ENCODE data around the gene SLC22A3. TPM values are rescaled to one million over a fixed set of nuclear protein-coding genes. Genes with fewer than 3 reads are reported as not detected.
"Not testable (repeated sequence)": the region's sequence is repeated elsewhere in the genome, so short reads cannot be mapped to it uniquely, and the experiment has no call there.

The SLC22A3 gene
- 1.2 TPM for total RNA-seq
- long read RNA-seq, partial matches to known transcripts: 0 of 1 reads
- long read RNA-seq, other reads (novel, unspliced or antisense): 0 of 1 reads

- DNase-seq (peak; percentile 58), ATAC-seq (ENCODE audit: poor library complexity) (peak; percentile 76)
- intact Hi-C loops (cut with DNase I): no loop called here
Observed at GRCh38 chr6:160348223-160349019, at the start of gene SLC22A3. SLC22A3 (plus strand) TSS chr6:160348378; CDS start chr6:160348420, 42 bp downstream.

DNA sequence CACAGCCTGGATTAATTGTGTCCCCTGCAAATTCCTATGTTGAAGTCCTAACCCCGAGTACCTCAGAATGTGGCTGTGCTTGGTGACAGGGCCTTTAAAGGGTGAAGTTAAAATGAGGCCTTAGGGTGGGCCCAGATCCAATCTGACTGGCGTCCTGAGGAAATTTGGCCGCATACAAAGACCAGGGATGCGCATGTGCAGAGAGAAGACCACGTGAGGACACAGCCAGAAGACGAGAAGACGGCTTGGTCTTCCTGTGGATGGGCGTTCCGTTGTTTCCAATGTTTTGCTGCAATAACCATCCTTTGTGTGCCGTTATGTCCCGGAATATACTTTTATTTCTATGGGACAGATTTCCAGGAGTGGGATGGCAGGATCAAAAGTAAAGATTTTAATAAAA is 48.6 kb upstream of the SLC22A3 start:
- ATAC-seq (ENCODE audit: poor library complexity) (no peak), DNase-seq (no peak)
- intact Hi-C loops (cut with DNase I): no loop called here

GRCh38 chr6:160300076-160300695 is 48.0 kb upstream of the SLC22A3 start:
- intact Hi-C loops (cut with DNase I): no loop called here
- ATAC-seq (ENCODE audit: poor library complexity) (peak; percentile 25), DNase-seq (no peak)

DNA sequence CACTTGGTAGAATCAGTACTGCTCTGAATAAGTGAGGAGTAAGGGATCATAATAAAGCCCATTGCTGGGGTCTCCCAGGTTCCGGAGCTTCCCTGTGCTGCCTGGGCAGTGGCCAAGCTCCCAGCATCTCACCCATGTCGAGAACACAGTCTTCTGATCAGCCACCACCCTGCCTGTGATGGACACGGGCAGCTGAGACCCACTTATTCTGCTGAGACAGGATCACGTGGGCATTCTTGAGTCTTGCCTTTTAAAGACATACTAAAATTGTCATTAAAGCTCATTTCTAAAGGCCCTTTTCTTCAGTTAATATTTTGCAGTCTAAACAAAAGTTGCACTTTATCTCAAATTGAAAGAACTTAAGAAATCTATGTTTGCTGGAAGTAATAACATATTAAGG is 46.8 kb upstream of the SLC22A3 start:
- intact Hi-C loops (cut with DNase I): no loop called here
- DNase-seq (no peak), ATAC-seq (ENCODE audit: poor library complexity) (no peak)

DNA sequence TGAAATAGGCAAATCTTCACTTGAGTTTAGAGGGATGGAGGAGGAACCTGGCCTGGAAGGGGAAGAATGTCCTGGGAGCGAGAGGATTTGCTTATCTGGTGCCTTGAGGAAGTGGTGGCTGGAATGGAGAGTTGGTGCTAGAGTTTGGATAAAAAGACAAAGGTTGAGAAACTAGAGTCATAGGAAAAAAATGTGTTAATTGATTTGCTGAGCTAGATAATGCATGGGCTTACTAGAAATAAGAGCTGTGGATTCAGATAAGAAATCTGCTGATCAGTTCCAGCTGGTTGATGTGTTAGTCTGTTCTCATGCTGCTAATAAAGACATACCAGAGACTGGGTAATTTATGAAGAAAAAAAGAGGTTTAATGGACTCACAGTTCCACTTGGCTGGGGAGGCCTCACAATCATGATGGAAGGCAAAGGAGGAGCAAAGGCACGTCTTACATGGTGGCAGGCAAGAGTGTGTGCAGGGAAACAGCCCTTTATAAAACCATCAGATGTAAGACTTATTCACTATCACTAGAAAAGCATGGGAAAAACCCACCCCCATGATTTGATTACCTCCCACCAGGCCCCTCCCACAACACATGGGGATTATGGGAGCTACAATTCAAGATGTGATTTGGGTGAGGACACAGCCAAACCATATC is 45.6 kb upstream of the SLC22A3 start:
- ATAC-seq (ENCODE audit: poor library complexity); intact Hi-C loops (cut with DNase I); DNase-seq: not testable (repeated sequence)

- intact Hi-C loops (cut with DNase I): no loop called here
- DNase-seq (no peak), ATAC-seq (ENCODE audit: poor library complexity) (no peak)
Observed at GRCh38 chr6:160303806-160304205, 44.4 kb upstream of the SLC22A3 start.

- no peak for ATAC-seq (ENCODE audit: poor library complexity)
- intact Hi-C loops (cut with DNase I): no loop called here
- DNase-seq: no peak
Observed at GRCh38 chr6:160305926-160306713, 42.1 kb upstream of the SLC22A3 start.

GRCh38 chr6:160309718-160310117 is 38.5 kb upstream of the SLC22A3 start:
- ATAC-seq (ENCODE audit: poor library complexity) (no peak), DNase-seq (no peak)
- intact Hi-C loops (cut with DNase I): no loop called here

DNA sequence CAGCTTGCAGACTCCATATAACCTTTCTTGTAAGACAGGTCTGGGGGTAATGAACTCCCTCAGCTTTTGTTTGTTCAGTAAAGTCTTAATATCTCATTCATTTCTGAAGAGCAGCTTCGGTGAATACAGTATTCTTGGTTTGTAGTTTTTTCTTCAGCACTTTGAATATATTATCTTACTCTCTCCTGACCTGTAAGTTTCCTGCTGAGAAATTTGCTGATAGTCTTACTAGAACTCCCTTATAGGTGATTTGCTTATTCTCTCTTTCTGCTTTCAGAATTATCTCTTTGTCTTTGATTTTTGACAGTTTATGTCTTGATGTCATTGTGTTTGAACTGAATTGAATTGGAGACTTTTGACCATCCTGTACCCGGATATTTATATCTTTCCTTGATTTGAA is 35.3 kb upstream of the SLC22A3 start:
- DNase-seq: no peak
- intact Hi-C loops (cut with DNase I): no loop called here
- ATAC-seq (ENCODE audit: poor library complexity): no peak

- intact Hi-C loops (cut with DNase I): no loop called here
- DNase-seq (no peak), ATAC-seq (ENCODE audit: poor library complexity) (no peak)
Observed at GRCh38 chr6:160315310-160315709, 32.9 kb upstream of the SLC22A3 start.

DNA sequence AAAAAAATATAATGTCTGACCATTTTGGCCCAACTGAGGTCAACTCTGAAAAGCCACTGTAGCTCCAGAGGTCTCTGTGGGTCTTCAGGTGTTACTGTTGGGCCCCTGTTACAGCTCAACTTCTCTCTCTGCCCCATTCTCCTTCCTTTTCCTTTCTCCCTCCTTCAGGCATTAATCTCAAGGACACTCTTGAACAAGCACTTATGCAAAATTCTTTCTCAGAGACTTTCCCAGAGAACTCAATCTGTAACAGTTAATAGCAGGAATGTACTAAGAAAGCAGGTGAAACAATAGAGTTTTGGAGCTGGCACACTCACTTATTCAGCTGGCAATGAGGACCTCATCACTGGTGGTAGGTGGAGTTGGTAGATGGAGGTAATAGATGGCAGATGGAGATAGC is 31.9 kb upstream of the SLC22A3 start:
- ATAC-seq (ENCODE audit: poor library complexity) (no peak), DNase-seq (no peak)
- intact Hi-C loops (cut with DNase I): no loop called here

- DNase-seq: no peak
- no peak for ATAC-seq (ENCODE audit: poor library complexity)
- intact Hi-C loops (cut with DNase I): no loop called here
Observed at GRCh38 chr6:160319246-160319645, 28.9 kb upstream of the SLC22A3 start.

DNA sequence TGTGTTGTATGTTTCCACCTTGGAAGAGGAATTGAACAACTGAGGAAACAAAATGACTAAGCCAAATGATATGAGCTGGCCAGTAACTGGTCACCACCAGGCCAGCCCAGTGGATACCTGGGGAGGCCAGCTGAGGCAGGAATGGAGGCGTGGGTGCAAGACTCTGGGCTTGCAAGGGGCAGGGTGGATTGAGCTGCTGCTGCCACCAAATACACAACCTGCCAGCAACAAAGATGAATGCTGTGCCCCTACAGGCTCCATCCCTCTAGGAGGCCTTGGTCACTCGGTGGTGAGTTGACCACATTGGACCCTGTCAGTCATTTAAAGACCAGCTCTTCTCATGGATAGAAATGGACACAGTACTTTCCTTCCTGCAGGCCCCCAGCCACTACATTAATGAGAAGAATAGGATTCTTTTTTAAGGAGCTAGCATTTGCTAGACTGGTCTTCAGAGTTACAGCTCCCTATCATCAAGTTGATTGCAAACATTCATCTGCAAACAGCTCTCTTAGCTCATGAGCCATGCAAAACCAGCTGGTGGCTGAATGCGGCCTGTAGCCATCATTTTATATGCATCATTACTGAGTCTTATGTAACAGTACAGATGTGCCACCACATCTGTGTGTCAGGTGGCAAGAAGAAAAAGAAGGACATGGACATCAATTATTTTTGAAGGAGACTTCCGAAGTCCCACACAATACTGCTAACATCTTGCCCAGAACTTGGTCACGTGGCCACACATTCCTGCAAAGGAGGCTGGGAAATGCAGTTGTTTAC is 26.3 kb upstream of the SLC22A3 start:
- intact Hi-C loops (cut with DNase I): no loop called here
- no peak for DNase-seq
- no peak for ATAC-seq (ENCODE audit: poor library complexity)

DNA sequence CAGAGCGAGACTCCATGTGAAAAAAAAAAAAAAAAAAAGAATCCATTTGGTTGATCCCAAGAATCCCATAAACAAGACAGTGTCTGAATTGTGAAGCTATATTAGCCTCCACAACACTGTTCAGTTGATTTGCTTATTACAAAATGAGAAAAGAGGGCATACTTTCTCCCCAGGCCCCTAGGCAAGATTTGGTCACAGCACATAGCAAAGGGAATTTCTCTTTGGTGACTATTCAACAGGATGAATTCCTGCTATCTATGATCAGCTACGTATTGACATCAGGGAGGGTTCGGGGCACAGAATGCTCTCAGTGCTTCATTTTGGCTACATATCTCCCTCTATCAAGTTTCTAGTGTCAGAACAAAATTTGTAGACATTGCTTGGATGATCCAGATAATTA is 20.2 kb upstream of the SLC22A3 start:
- no peak for DNase-seq
- no peak for ATAC-seq (ENCODE audit: poor library complexity)
- intact Hi-C loops (cut with DNase I): no loop called here

DNA sequence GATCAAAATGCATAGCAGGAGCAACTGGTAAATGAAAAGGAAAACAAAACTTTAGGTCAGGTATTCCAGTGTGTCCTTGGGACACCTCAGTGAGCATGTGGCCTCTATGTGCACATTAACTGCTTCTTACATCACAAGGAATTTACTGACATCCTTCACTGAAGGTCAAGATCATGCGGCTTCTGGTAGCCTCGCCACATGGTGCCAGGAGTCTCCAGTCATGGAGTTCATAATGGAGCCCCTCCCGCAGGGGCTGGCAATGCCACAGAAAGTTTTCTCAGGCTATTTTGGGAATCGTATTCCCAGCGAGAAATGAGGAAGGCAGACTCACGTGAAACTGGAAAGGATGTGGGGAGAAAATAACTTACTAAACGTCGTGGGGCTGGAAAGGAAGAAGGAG is 19.7 kb upstream of the SLC22A3 start:
- intact Hi-C loops (cut with DNase I): no loop called here
- no peak for DNase-seq
- ATAC-seq (ENCODE audit: poor library complexity): no peak

DNA sequence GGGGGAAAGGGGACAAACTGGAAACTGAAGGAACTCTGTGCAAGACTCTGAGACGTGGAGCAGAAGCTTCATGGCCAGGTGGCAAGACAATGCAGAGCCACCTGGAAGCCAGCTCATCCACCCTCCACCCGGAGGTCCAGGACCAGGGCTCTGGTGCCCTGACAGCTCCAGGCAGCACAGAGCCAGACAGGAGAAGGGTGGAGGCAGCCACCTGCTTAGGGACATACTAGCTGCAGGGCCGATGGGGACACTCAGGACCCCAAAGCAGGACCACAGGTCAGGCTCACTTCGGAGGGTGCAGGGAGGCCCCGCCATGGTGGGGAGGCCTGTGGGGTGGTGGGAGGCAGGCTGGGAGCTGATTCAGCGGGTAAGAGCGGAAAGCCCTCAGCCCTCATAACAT is 19.0 kb upstream of the SLC22A3 start:
- ATAC-seq (ENCODE audit: poor library complexity) (no peak), DNase-seq (no peak)
- intact Hi-C loops (cut with DNase I): no loop called here

DNA sequence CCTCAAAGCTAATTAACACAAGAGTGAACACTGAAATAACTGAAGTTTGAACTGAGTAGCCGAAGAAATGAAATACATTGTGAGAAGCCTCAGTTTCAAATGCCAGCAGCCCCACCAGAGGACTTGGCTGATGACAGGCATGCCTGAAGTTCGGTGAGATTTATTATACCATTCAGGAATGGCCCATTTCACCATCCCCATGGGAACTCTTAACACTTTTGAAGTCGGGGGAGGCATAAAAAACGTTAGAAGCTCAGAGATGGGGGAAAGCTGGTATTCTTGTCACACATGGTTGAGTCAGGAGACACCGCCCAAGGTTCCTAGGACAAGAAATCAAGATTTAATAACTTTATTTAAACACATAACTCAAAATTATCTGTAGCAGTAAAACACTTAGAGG is 17.6 kb upstream of the SLC22A3 start:
- no peak for DNase-seq
- intact Hi-C loops (cut with DNase I): no loop called here
- ATAC-seq (ENCODE audit: poor library complexity): no peak

DNA sequence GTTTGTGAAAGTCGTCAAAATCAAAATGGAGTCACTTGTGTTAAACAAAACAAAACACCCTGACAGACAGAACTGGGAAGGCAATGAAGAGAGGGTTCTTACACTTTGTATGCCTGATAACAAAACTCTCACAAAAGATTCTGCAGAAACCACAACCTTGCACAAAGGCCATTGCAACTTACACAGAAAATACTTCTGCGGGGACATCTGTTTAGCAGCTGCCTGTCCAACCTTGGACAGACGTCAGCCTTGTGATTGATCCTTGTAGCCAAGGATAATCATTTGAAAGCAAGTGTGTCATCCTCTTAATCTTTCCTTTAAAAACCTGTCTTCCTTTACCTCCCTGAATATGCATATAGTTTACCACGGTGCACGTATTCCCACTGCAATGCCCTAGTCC is 17.0 kb upstream of the SLC22A3 start:
- DNase-seq: no peak
- intact Hi-C loops (cut with DNase I): no loop called here
- no peak for ATAC-seq (ENCODE audit: poor library complexity)
